Psoas muscle (tissue), 8 donors: Measurements from ENCODE around the gene DHRS12. TPM values are rescaled to one million over a fixed set of nuclear protein-coding genes. Genes with fewer than 3 reads are reported as not detected.

ENCODE experiments used
- ATAC-seq, 4 donors: fragments of 200-7000 bp; cut with Tn5 transposase; one replicate each; pipeline ENCODE4 v1.9.1; 2020; ENCODE audit warnings: moderate library complexity in 3 of 4, mild to moderate bottlenecking in 2 of 4
- DNase-seq, 2 donors: peaks; one replicate each; pipeline ENCODE4 v3.0.0-alpha.2; 2020
- H3K27ac ChIP-seq: fragments of 200-600 bp; one replicate; pipeline ENCODE4 v1.8.0; 2022
- H3K27me3 ChIP-seq, 3 donors: fragments of 200-600 bp in 1 of 3; one replicate each; pipeline versions ENCODE4 v1.6.1 to v1.8.0; 2013 to 2022; ENCODE audit warnings: low read length in 2 of 3, mild to moderate bottlenecking in 2 of 3, moderate library complexity in 1 of 3; ENCODE audit not compliant: insufficient read depth in 3 of 3
- H3K36me3 ChIP-seq, 2 donors: fragments of 200-600 bp in 1 of 2; one replicate each; pipeline versions ENCODE4 v1.6.1 to v1.8.0; 2013 to 2022; ENCODE audit warnings: low read depth in 1 of 2, mild to moderate bottlenecking in 1 of 2, moderate library complexity in 1 of 2; ENCODE audit not compliant: insufficient read depth in 1 of 2
- H3K4me1 ChIP-seq: fragments of 200-600 bp; one replicate; pipeline ENCODE4 v1.8.0; 2022
- H3K4me3 ChIP-seq: fragments of 200-600 bp; one replicate; pipeline ENCODE4 v1.8.0; 2022; ENCODE audit warnings: mild to moderate bottlenecking
- H3K9me3 ChIP-seq: fragments of 200-600 bp; one replicate; pipeline ENCODE4 v1.8.0; 2022
- CTCF ChIP-seq: fragments of 200-600 bp; IDR thresholded peaks from one replicate; pipeline ENCODE4 v1.8.0; 2022; ENCODE audit warnings: antibody characterized with exemption
- WGBS, 3 donors: extraction: QIAGEN DNeasy Blood & Tissue Kit; methylation state at CpG; one replicate each; pipeline versions ENCODE4 v1.1.6 to v1.1.7; 2013; 5-methylcytosine and 5-hydroxymethylcytosine counted together
- intact Hi-C, 2 donors: fragments of 100-400 bp; cut with DNase I; formaldehyde crosslinking; loops; one replicate each; pipeline versions ENCODE4 v1.11.0 to v1.14.2; 2022
- polyA plus RNA-seq, 3 donors: library from polyadenylated mRNA; stranded (reverse); fragments of 200-250 nt; gene quantifications; one replicate each; pipeline ENCODE4 v1.2.3, GENCODE V29; 2013
- total RNA-seq, 4 donors: library from RNA; stranded (reverse); fragmentation: NEBNext Ultra II Directional in 2 of 4; extraction: Animal tissue kit (Norgen Biotek cat#: 25700) in 2 of 4; gene quantifications; one replicate each; pipeline versions ENCODE4 v1.2.1 to v1.2.4, GENCODE V29; 2021 to 2023
- donor health status: healthy with polysubstance abuse.
- donor health status: DM: no; HTN: no; CAD: no; lungs with moderate emphysema.
- donor health status: Bipolar disorder and iron deficiency.
- donor health status: healthy.
- donor health status: DM: yes; HTN: yes; CAD: no.
- donor health status: DM: no; HTN: no; CAD: no.
- donor health status: DM: no; HTN: no; CAD: no.
- donor health status: DM: yes; HTN: yes; CAD: no.

Gene DHRS12
- total and polyA plus RNA-seq, 7 donors, result 3.4 to 10.1 (median 4.9) TPM

GRCh38 chr13:51834581-51835171 is 30.7 kb upstream of the DHRS12 start:
- no peaks in the 10 kb centered on the region for H3K4me1 ChIP-seq
- no peaks in the 10 kb centered on the region for H3K9me3 ChIP-seq
- no peak overlapping the region for H3K27ac ChIP-seq
- WGBS, 3 donors, result 32 to 43% (median 40%) methylated on average over 7 of the region's 7 CpGs
- intact Hi-C loops, result no loop called here
- DNase-seq (no peak), ATAC-seq (no peak)
- H3K4me3 ChIP-seq, result no peak overlapping the region
- no peaks in the 10 kb centered on the region for H3K36me3 ChIP-seq
- no peaks in the 10 kb centered on the region for H3K27me3 ChIP-seq
- no peak for TF ChIP-seq CTCF

- Histone ChIP-seq H3K36me3 (no peaks in the 10 kb centered on the region), H3K4me3 (no peak overlapping the region), H3K9me3 (no peaks in the 10 kb centered on the region), H3K4me1 (no peaks in the 10 kb centered on the region), H3K27me3 (no peaks in the 10 kb centered on the region), H3K27ac (no peak overlapping the region)
- no peak for ATAC-seq
- no peak for TF ChIP-seq CTCF
- intact Hi-C loops, result no loop called here
- no peak for DNase-seq
- WGBS, 3 donors, result 88 to 90% (median 89%) methylated on average over 10 of the region's 10 CpGs
Observed at GRCh38 chr13:51833980-51834379, 30.0 kb upstream of the DHRS12 start.

GRCh38 chr13:51832471-51833152 is 28.6 kb upstream of the DHRS12 start:
- 70 to 76% (median 75%) methylated on average over 6 of the region's 6 CpGs for WGBS, 3 donors
- no peak overlapping the region for H3K27ac ChIP-seq
- DNase-seq, result peak in 1 of 2 donors; percentile 28
- intact Hi-C loops, result no loop called here
- H3K36me3 ChIP-seq, result no peaks in the 10 kb centered on the region
- no peaks in the 10 kb centered on the region for H3K27me3 ChIP-seq
- TF ChIP-seq CTCF, result peak; percentile 42
- no peak overlapping the region for H3K4me3 ChIP-seq
- H3K4me1 ChIP-seq, result no peaks in the 10 kb centered on the region
- peak; percentile 63 to 84 (median 72) for ATAC-seq
- H3K9me3 ChIP-seq, result no peaks in the 10 kb centered on the region

GRCh38 chr13:51831519-51831918 is 27.6 kb upstream of the DHRS12 start:
- WGBS, 3 donors, result 91 to 98% (median 95%) methylated on average over 5 of the region's 5 CpGs
- no peaks in the 10 kb centered on the region for H3K27me3 ChIP-seq
- no peaks in the 10 kb centered on the region for H3K36me3 ChIP-seq
- no peak for TF ChIP-seq CTCF
- ATAC-seq (no peak), DNase-seq (no peak)
- no peak overlapping the region for H3K27ac ChIP-seq
- H3K4me3 ChIP-seq, result no peak overlapping the region
- intact Hi-C loops, result no loop called here
- peaks cover 6% of the 10 kb centered on the region for H3K4me1 ChIP-seq
- H3K9me3 ChIP-seq, result no peaks in the 10 kb centered on the region

GRCh38 chr13:51829568-51829899 is 25.6 kb upstream of the DHRS12 start:
- 49 to 73% (median 60%) methylated on average over 2 of the region's 2 CpGs for WGBS, 3 donors
- no peak for DNase-seq

More at GRCh38 chr13:51829568-51829899, 25.6 kb upstream of the DHRS12 start:
- no peak for TF ChIP-seq CTCF
- intact Hi-C loops, result no loop called here
- H3K4me3 ChIP-seq, result no peak overlapping the region
- ATAC-seq, result no peak
- H3K4me1 ChIP-seq, result peaks cover 6% of the 10 kb centered on the region
- H3K27ac ChIP-seq, result no peak overlapping the region
- H3K9me3 ChIP-seq, result no peaks in the 10 kb centered on the region
- H3K36me3 ChIP-seq, result no peaks in the 10 kb centered on the region
- no peaks in the 10 kb centered on the region for H3K27me3 ChIP-seq
